ENCODE data around the gene KLF13. TPM values are rescaled to one million over a fixed set of nuclear protein-coding genes. Genes with fewer than 3 reads are reported as not detected.

KLF13 gene
- total RNA-seq, 1 donor from 2014 or later: 21.4 TPM

DNA sequence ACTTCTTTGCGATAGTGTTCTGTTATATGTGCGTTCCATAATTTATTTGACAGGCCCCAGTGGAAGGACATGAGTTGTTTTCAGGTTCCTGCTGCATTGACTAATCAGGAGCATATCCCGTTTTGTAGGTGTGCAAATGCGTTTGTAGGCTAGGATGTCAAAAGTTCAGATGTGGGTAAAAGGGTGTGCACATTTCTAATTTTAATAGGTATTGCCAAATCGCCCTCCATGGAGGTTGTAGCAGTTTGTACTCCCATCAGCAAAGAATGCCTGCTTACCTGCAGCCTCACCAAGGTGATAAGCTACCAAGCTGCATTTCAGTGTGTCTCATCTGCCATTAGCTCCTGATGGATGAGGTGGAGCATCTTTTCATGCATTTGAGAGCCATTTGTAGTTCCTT, 36.3 kb downstream of the KLF13 start:
- DNase-seq (ENCODE audit: low read depth in 2 of 2): no peak

GRCh38 chr15:31364301-31365031, 37.8 kb downstream of the KLF13 start:
- DNase-seq (ENCODE audit: low read depth in 2 of 2): no peak

- DNase-seq (ENCODE audit: low read depth in 2 of 2): no peak
Measured at GRCh38 chr15:31365032-31365654, 38.5 kb downstream of the KLF13 start.

DNA sequence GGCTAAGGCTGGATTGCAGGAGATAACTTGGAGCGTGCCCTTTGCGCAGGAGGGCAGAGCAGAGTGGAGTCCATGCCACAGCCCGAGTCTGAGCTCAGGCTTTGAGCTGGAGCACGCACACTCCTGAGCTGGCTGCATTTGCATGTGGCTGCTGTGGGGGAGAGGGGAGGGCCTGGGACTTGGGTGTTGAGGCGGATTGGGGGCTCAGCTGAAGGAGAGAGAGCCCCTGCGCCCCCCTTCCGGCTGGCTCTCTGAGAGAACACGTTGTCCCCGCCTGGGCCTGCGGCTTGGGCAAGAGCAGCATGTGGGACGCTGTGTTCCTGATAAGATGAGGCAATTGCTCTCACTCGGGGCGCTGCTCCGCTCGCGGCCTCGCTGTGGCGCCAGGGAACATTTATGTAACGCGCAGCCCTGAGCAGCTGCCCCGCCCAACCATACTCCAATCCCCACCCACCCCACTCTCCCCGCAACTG, 39.1 kb downstream of the KLF13 start:
- DNase-seq (ENCODE audit: low read depth in 2 of 2): no peak

DNA sequence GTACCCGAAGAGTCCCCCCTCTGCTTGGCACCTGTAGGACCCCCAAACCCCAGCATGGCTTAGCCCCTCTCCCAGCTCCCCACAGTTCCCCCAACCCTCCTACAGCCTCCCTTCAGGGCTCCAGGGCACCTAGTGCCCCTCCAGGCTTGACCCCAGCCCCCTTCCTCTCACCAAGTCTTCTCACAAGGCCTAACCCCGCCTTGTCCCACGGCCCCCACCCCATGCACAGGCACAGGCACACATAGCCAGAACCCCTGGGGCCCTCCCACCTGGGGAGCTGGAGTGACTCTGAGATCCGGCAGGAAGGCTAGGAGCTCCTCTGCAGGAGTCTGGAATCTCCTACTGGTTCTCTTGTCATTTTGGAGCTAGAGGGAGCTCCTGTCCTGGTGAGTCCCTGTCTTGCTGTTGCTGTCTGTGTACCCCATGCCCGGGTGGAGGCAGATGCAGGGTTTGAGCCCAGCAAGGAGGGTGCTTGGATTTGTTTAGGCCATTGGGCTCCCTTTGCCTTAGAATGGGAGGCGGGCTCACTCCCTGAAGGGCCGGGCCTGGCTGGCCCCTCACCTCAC, 39.6 kb downstream of the KLF13 start:
- no peak for DNase-seq (ENCODE audit: low read depth in 2 of 2)

GRCh38 chr15:31367021-31367729, 40.5 kb downstream of the KLF13 start:
- DNase-seq (ENCODE audit: low read depth in 2 of 2): no peak

DNA sequence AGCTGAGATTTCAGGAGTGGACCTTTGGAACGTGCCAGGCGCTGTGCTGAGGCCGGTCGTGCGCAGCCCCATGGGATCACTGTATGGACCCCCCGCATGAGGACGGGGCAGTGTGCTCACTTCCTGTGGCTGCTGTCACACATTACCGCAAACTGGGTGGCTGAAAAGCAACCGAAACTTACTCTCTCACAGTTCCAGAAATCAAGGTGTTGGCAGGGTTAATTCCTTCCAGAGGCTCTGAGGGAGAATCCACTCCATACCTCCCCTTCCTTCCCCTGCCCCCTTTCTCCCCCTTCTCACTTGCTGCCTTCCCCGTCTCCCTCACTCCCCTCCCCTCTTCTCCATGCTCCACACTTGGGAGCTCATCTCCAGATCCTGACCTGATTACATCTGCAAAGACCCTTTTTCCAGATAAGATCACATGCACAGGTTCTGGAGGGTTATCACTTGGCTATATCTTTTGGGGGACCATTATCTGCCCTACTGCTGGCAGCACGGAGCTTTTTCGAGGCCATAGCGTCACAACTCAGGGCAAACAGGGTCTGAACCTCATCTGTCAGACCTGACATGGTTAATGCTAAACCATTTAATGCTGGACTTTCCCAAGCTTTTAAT, 41.2 kb downstream of the KLF13 start:
- DNase-seq (ENCODE audit: low read depth in 2 of 2): no peak

- no peak for DNase-seq (ENCODE audit: low read depth in 2 of 2)
Measured at GRCh38 chr15:31369727-31370126, 43.1 kb downstream of the KLF13 start.

GRCh38 chr15:31371520-31372240, 45.0 kb downstream of the KLF13 start:
- no peak for DNase-seq (ENCODE audit: low read depth in 2 of 2)

DNA sequence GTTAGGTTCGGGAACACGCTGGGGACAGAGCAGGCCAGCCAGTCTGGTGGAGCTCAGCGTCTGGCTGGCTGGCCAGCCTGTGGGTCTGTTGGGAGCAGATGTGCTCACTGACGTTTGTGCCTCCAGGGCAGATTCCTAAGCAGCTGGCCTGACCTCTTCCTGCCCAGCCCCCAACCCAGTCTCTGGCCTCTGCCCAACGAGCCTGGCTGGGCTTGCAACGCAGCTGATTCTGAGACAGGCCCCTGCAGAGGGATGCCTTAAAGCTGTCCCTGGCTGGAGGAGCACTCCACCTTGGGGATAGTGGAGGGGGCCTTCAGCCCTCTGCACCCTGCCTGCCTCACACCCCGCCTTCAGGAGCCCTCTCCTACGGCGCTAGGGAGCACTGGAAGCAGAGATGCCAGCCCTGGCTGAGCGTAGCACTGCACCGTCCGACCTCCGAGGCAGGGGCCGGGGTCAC, 46.0 kb downstream of the KLF13 start:
- no peak for DNase-seq (ENCODE audit: low read depth in 2 of 2)

- DNase-seq (ENCODE audit: low read depth in 2 of 2): no peak
Measured at GRCh38 chr15:31373096-31373865, 46.6 kb downstream of the KLF13 start.

GRCh38 chr15:31373970-31374369, 47.3 kb downstream of the KLF13 start:
- DNase-seq (ENCODE audit: low read depth in 2 of 2): no peak

DNA sequence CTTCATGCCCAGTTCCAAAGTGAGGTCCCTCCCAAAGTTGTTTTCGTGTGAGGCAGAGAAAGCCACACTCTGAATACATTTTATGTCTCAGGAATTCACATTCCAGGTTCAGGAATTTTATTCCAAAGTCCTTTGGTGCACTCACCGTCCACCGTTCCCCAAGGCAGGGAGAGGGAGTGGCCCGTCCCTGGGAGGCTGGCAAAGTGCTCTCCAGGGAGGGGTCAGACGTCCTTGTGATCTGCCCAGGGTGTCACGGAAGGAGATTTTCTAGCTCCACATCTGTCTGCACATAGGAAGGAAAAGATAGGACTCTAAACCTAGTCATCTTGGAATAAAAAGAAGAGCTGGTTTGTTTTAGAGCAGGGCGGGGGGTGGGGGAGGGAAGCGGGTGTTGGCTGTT, 47.9 kb downstream of the KLF13 start:
- DNase-seq (ENCODE audit: low read depth in 2 of 2): no peak

- no peak for DNase-seq (ENCODE audit: low read depth in 2 of 2)
Measured at GRCh38 chr15:31374986-31375385, 48.4 kb downstream of the KLF13 start.

DNA sequence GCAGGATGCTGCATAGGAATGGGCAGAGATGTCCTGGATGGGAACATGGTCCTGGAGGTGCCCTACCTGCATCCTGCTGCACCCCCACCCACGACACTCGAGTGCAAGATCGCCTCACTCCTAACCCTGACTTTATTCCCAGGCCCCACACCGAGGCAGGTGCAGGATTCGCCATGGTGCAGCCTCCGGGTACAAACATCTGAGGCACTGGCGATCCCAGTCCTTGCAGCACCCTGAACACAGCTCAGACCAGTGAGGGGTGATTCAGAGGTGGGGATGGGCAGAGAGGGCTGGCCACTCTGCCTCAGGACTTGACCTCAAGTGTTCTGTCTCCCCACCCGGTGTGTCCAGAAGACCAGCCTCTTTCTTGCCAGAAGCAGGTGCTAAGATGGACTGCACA, 49.1 kb downstream of the KLF13 start:
- no peak for DNase-seq (ENCODE audit: low read depth in 2 of 2)

GRCh38 chr15:31376511-31376910, 49.9 kb downstream of the KLF13 start:
- DNase-seq (ENCODE audit: low read depth in 2 of 2): no peak

DNA sequence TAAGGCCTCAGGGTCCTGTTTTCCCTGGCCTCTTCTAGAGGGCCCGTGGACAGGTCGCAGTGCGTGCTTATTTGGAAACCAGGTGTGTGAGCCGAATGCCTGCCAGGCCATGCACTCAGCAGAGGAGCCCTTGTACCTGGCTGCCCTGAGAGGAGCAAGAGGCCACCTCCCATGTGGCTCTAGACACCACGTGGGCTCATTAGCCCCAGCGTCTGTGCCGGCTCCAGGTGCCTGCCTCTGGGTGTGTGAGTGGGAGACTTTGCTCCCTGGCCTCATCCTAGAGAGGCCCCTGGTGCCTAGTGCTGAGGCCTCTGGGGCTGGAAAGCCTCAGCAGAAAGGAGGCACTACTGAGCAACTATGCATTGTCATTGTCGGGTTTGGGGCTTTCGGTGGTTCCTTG, 50.4 kb downstream of the KLF13 start:
- no peak for DNase-seq (ENCODE audit: low read depth in 2 of 2)

DNA sequence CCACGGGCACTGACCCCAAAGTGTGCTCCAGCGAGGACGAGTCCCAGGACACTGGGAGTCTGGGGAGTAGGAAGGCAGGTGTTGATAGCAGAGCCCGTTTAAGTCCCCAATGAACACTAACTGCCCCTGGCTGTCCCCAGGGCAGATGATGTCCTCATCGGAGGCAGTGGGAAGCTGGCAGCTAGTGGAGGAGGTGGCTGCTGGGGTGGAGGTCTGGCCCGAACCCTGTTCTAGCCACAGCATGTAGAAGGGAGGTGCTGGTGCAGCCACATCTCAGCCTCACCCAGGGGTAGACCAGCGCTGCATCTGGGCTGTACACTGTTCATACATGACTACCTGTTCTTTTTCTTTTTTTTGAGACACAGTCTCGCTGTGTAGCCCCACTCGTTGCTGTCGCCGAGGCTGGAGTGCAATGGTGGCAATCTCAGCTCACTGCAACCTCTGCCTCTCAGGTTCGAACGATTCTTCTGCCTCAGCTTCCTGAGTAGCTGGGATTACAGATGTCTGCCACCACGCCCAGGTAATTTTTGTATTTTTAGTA, 51.8 kb downstream of the KLF13 start:
- DNase-seq (ENCODE audit: low read depth in 2 of 2): no peak

- no peak for DNase-seq (ENCODE audit: low read depth in 2 of 2)
Measured at GRCh38 chr15:31379042-31379441, 52.4 kb downstream of the KLF13 start.

- no peak for DNase-seq (ENCODE audit: low read depth in 2 of 2)
Measured at GRCh38 chr15:31379577-31379976, 52.9 kb downstream of the KLF13 start.
